ENCODE data around the gene MCTP2.

Gene MCTP2

GRCh38 chr15:94411285-94411684 is 179.9 kb downstream of the MCTP2 start:
- no peak for DNase-seq

GRCh38 chr15:94411846-94412245 is 180.5 kb downstream of the MCTP2 start:
- no peak for DNase-seq

GRCh38 chr15:94412979-94413746 is 181.8 kb downstream of the MCTP2 start:
- DNase-seq = no peak

- DNase-seq = no peak
Measured at GRCh38 chr15:94414916-94415315, 183.6 kb downstream of the MCTP2 start.

GRCh38 chr15:94416267-94416666 is 184.9 kb downstream of the MCTP2 start:
- no peak for DNase-seq

- DNase-seq = no peak
Measured at GRCh38 chr15:94416820-94417219, 185.5 kb downstream of the MCTP2 start.

- no peak for DNase-seq
Measured at GRCh38 chr15:94417501-94418293, 186.3 kb downstream of the MCTP2 start.

GRCh38 chr15:94421706-94422105 is 190.3 kb downstream of the MCTP2 start:
- DNase-seq = no peak

- no peak for DNase-seq
Measured at GRCh38 chr15:94432279-94432678, 200.9 kb downstream of the MCTP2 start.

- no peak for DNase-seq
Measured at GRCh38 chr15:94439158-94439557, 207.8 kb downstream of the MCTP2 start.

GRCh38 chr15:94441760-94442159 is 210.4 kb downstream of the MCTP2 start:
- no peak for DNase-seq

- no peak for DNase-seq
Measured at GRCh38 chr15:94442480-94442879, 211.1 kb downstream of the MCTP2 start.

- no peak for DNase-seq
Measured at GRCh38 chr15:94443186-94443585, 211.8 kb downstream of the MCTP2 start.

- DNase-seq = no peak
Measured at GRCh38 chr15:94445566-94446160, 214.3 kb downstream of the MCTP2 start.

- DNase-seq = no peak
Measured at GRCh38 chr15:94446441-94446840, 215.1 kb downstream of the MCTP2 start.

GRCh38 chr15:94451466-94451865 is 220.1 kb downstream of the MCTP2 start:
- DNase-seq = no peak

GRCh38 chr15:94453227-94453988 is 222.0 kb downstream of the MCTP2 start:
- DNase-seq = no peak

GRCh38 chr15:94455297-94455696 is 223.9 kb downstream of the MCTP2 start:
- DNase-seq = no peak

GRCh38 chr15:94456226-94456625 is 224.9 kb downstream of the MCTP2 start:
- no peak for DNase-seq

GRCh38 chr15:94457661-94458060 is 226.3 kb downstream of the MCTP2 start:
- no peak for DNase-seq

- no peak for DNase-seq
Measured at GRCh38 chr15:94460624-94461023, 229.3 kb downstream of the MCTP2 start.

GRCh38 chr15:94467034-94467433 is 235.7 kb downstream of the MCTP2 start:
- no peak for DNase-seq

- DNase-seq = no peak
Measured at GRCh38 chr15:94470492-94470891, 239.1 kb downstream of the MCTP2 start.

All from DMS79 (cell line).